Right hindlimb (tissue), 1 donor: ENCODE results near the gene HUS1.
"Not testable (repeated sequence)": the region's sequence is repeated elsewhere in the genome, so short reads cannot be mapped to it uniquely, and the experiment has no call there.

ENCODE experiments used
- DNase-seq: peaks from one replicate; pipeline ENCODE4 v3.0.0-alpha.2; 2018

Gene HUS1

DNA sequence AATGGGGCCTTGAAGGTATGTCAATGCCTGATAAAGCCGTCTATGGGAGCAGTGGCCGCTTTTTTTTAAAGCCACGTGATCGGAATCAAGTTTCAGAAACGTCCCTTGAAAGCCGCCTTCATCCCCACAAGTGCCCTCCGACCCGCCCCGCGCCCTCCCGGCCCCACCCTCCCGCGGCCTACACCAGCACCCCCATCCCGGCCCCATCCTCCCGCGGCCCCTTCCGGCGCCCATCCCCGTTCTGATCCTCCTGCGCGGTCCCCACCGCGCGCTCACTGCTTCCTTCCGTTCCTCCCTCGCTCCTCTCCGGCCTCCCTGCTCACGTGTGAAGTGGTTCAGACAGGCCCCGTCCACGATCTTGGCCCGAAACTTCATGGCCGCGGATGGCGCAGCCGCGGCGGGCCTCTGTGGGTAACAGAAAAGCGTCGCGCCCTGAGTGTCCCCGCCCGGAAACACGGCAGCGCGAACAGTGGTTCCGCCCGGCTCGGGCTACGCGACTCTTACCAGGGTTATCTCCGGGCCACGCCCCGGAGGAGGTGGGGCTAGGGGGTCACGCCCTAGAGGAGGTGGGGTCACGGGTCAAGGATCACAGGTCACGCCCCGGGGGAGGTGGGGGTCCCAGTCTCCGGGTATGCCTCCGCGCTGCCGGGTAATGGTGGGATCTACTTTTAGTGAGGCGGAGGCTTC is at the start of gene HUS1:
TSS of gene HUS1 (minus strand) at position 471 of the 687 bp plus-strand sequence. CDS start at position 375, 96 bp downstream.
- DNase-seq, result peak; percentile 94

- DNase-seq, result no peak
Observed at GRCh38 chr7:48028938-48029337, 49.5 kb upstream of the HUS1 start, which contains the start of gene SUN3. Gene SUN3, minus strand, starts transcription at chr7:48029107. Its CDS starts 169 bp downstream, at chr7:48028938.

GRCh38 chr7:48025624-48026023 is 46.2 kb upstream of the HUS1 start:
- DNase-seq, result no peak

DNA sequence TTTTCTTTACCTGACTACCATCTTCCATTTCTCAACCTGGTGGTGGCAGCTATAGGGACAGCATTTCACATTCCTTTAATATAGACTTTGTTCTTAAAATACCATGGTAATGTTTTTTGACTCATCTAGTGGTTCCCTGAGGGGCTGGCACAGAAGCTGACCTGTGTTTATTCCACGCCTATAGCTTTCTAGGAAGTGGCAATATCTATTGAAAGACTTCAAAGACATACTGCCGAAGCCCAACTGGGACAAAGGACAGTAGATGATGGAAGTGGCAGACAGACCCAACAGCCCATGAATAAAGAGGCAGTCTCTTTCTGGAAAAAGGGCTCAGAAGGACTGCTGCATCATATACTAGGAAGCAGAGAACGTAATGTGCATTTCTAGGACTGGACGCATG is 38.3 kb upstream of the HUS1 start:
- no peak for DNase-seq

- no peak for DNase-seq
Observed at GRCh38 chr7:48016641-48017040, 37.2 kb upstream of the HUS1 start.

DNA sequence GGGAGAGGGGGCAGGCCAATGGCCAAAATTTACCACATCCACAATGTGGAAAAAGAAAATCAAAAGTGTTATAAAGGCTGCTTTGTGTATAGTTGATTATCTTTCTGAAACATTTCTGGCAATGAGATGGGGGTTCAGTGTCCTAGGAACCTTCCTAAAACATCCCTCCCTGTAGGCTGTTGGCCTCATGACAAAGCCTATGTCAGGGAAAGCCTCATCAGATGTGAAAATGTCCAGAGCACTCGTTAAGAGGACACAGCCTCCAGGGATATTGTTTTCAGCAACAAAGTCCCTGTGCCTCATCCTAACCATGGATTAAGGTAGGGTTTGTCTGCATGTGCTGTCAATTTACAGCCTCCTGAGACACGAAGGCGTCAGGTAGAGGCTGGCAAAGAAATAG is 32.5 kb upstream of the HUS1 start:
- no peak for DNase-seq

DNA sequence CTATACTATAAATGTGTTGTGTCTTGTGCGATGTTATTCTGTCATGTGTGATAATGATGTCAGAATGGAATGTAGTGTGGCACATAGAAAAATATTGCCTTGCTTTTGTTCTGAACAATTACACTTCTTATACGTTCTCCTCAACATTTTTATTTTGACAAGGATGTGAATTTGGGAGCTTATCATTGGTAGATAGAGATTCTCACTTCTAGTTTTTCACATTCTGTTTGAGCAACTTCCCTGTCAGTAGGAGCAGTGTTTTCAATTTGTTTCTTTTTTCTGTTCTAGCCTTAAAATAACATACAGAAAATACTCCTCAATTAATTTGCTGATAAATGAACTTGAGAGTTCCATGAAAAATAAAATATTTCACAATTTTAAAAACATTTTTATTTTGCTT is 31.9 kb upstream of the HUS1 start:
- DNase-seq, result no peak

GRCh38 chr7:48009954-48010353 is 30.5 kb upstream of the HUS1 start:
- no peak for DNase-seq

GRCh38 chr7:48009257-48009656 is 29.8 kb upstream of the HUS1 start:
- no peak for DNase-seq

DNA sequence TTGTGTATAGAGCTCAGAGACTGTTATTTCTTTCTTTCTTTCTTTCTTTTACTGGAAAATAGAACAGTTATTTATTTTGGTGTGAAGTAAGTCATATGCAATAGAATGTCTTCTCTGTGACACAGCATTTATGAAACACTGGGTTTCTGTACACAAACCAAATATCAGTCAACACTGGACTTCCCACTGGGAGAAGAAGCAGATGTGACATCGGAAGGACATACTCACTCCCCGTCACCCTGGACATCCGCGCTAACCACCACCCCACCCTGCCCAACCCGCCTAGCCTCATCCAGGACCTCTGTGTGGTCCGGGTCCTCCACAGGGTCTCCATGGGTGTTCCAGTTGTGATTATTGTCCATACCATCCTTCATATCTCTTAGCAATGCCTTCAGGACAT is 27.5 kb upstream of the HUS1 start:
- no peak for DNase-seq

GRCh38 chr7:48004638-48005037 is 25.2 kb upstream of the HUS1 start:
- no peak for DNase-seq

DNA sequence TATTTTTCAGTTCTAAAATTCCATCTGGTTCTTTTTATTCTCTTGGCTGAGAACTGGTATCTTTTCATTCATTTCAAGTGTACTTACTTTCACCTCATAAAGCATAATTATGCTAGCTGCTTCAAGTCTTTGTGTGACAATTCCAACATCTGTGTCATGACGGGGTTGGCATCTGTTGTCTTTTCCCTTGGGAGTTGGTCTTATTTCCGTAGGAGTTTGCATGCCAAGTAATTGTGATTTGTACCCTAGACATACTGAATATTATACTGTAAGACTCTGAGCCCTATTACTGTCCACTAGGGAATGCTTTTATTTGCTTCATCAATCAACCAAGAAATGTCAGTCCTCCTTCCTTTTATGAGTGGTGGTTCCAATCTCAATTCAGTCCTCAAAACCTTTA is 24.6 kb upstream of the HUS1 start:
- no peak for DNase-seq

DNA sequence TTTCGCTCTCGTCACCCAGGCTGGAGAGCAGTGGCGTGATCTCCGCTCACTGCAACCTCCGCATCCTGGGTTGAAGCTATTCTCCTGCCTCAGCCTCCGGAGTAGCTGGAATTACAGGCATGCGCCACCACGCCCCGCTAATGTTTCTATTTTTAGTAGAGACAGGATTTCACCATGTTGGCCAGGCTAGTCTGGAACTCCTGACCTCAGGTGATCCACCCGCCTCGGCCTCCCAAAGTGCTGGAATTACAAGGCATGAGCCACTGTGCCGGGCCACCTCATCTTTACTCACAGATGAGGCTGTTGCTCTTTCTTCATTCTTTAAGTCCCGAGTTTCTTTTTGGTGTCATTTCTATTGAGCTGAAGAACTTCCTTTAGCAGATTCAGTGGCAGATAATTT is 20.7 kb upstream of the HUS1 start:
- not testable (repeated sequence) for DNase-seq

- DNase-seq, result no peak
Observed at GRCh38 chr7:47999413-47999812, 20.0 kb upstream of the HUS1 start.

DNA sequence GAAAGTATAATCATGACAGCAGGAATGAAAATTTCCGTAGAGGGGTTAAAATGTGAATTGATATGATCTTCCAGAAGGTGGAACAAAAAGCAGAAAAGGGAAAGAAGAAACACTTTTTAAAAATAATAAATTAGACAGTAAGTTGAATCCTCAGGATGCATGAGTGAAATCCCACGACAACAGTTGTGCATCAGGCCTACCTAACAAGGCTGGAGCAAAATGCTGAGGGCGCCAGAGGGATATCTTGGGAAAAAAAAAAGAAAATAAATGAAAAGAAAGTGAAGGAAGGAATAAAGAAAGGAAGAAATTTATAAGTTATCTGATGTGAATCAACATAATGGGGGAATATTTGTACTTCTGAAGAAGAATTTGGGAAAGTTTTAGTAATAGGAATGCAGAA is 13.0 kb upstream of the HUS1 start:
- no peak for DNase-seq

- peak; percentile 90 for DNase-seq
Observed at GRCh38 chr7:47991741-47992311, 12.4 kb upstream of the HUS1 start.

DNA sequence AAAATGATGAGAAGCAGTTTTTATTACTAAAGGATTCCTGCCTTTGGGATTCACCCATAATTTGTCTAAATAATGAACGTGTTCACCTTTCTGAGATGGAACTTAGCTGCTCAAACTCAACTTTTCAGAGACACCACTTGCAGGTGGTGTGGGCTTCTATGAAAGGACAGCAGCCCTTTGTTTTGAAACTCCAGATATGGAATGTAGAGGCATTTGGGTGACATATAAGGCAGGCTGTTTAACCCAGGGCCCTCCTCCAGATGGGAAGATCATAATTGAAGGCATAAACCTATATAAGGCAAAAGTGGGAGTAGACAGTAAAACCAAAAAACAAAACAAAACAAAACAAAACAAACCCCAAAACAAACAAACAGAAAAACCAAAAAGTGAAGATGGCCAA is 11.9 kb upstream of the HUS1 start:
- DNase-seq, result no peak

DNA sequence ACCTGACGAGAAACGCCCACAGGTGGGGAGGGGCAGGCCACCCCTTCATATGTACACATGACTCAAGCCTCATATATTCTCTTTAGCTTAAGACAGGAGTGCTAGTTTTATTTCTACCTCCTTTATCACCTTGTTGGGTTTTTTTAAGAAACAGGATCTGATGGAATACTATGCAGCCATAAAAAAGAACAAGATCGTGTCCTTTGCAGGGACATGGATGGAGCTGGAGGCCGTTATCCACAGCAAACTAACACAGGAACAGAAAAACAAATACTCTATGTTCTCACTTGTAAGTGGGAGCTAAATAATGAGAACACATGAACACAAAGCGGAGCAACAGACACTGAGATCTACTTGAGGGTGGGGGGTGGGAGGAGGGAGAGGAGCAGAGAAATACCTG is 11.2 kb upstream of the HUS1 start:
- no peak for DNase-seq

DNA sequence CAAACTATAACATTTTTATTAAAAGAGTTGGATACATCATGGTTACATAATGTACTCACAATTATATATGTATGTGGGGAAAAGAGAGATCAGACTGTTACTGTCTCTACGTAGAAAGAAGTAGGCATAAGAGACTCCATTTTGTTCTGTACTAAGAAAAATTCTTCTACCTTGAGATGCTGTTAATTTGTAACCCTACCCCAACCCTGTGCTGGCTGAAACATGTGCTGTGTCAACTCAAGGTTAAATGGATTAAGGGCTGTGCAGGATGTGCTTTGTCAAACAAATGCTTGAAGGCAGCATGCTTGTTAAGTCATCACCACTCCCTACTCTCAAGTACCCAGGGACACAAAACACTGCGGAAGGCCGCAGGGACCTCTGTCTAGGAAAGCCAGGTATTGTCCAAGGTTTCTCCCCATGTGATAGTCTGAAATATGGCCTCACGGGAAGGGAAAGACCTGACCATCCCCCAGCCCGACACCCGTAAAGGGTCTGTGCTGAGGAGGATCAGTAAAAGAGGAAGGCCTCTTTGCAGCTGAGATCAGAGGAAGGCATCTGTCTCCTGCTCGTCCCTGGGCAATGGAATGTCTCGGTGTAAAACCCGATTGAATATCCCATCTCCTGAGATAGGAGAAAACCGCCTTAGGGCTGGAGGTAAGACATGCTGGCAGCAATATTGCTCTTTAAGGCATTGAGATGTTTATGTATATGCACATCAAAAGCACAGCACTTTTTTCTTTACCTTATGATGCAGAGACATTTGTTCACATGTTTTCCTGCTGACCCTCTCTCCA is 10.4 kb upstream of the HUS1 start:
- not testable (repeated sequence) for DNase-seq

GRCh38 chr7:47988496-47989386 is 9.3 kb upstream of the HUS1 start:
- no peak for DNase-seq

GRCh38 chr7:47982610-47983009 is 3.2 kb upstream of the HUS1 start:
- DNase-seq, result no peak

- DNase-seq, result not testable (repeated sequence)
Observed at GRCh38 chr7:47980648-47981047, 1.2 kb upstream of the HUS1 start.

DNA sequence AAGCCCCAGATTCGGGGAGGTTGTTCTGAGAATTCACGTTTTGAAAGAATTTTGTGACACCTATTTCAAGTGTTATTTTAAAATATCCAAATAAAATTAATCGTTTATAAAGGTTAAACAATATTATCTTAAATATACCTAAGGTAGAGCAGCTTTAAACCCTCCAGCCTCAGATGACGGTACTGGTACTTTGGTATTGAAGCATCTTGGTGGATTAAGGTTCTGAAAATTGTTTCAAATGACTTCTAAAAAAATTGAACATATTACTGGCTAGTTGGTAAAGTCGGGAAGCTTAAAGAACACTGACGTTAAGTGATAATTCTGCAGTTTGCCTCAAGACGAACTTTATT is 392 bp upstream of the HUS1 start:
- no peak for DNase-seq
